ENCODE data around the gene PTPRT.

DNA sequence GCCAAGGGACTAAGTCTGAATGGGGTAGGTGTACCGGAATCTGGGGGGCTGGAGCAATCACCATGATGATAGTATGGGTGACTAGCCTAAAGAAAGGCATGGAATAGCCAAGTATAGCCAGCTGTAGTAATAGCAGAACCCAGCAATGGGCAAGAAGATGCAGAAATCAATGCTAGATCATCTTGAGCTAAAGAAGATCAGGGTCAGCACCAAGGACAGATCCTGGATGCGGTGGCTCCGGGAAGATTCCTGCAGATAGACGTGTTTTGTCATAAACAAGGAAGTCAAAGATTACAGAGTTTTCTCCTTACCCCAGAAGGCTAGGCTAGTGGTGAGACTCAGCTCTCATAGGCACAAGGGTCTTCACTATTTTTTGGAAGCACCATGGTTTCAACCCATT is 1009.9 kb downstream of the PTPRT start:
- TF ChIP-seq POLR2A (IDR thresholded peaks at IDR 0.05) (no peak), POLR2AphosphoS5 (IDR thresholded peaks at IDR 0.05) (no peak), EP300 (IDR thresholded peaks at IDR 0.05) (no peak)
- TF ChIP-seq, protein P1, sequence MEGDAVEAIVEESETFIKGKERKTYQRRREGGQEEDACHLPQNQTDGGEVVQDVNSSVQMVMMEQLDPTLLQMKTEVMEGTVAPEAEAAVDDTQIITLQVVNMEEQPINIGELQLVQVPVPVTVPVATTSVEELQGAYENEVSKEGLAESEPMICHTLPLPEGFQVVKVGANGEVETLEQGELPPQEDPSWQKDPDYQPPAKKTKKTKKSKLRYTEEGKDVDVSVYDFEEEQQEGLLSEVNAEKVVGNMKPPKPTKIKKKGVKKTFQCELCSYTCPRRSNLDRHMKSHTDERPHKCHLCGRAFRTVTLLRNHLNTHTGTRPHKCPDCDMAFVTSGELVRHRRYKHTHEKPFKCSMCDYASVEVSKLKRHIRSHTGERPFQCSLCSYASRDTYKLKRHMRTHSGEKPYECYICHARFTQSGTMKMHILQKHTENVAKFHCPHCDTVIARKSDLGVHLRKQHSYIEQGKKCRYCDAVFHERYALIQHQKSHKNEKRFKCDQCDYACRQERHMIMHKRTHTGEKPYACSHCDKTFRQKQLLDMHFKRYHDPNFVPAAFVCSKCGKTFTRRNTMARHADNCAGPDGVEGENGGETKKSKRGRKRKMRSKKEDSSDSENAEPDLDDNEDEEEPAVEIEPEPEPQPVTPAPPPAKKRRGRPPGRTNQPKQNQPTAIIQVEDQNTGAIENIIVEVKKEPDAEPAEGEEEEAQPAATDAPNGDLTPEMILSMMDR (IDR thresholded peaks at IDR 0.05), result no peak

All from gastroesophageal sphincter (tissue), 3 donors.